NOMO-1 treated with DMSO at 0.1 percent for 48 hours (cell line): ENCODE results near the gene MRPL52.
"Not testable (repeated sequence)": the region's sequence is repeated elsewhere in the genome, so short reads cannot be mapped to it uniquely, and the experiment has no call there.

Experiments
- DNase-seq: peaks from one replicate; lab custom pipeline; 2025; ENCODE audit not compliant: unreplicated experiment; lab: John Stamatoyannopoulos, UW

MRPL52 gene

GRCh38 chr14:22852940-22853767, 23.5 kb downstream of the MRPL52 start:
- DNase-seq, result peak; percentile 65

GRCh38 chr14:22854296-22854695, 24.6 kb downstream of the MRPL52 start:
- DNase-seq, result not testable (repeated sequence)

- no peak for DNase-seq
These were observed 25.5 kb downstream of the MRPL52 start for GRCh38 chr14:22854963-22855724.

- no peak for DNase-seq
These were observed 26.7 kb downstream of the MRPL52 start for GRCh38 chr14:22856428-22856827.

GRCh38 chr14:22860377-22860776, 30.7 kb downstream of the MRPL52 start:
- not testable (repeated sequence) for DNase-seq

GRCh38 chr14:22861651-22862050, 32.0 kb downstream of the MRPL52 start:
- DNase-seq, result no peak

GRCh38 chr14:22864979-22865378, 35.3 kb downstream of the MRPL52 start:
- no peak for DNase-seq

- DNase-seq, result no peak
These were observed 36.0 kb downstream of the MRPL52 start for GRCh38 chr14:22865424-22866405.

- no peak for DNase-seq
These were observed 37.2 kb downstream of the MRPL52 start for GRCh38 chr14:22866874-22867273.

GRCh38 chr14:22870811-22871223, 41.1 kb downstream of the MRPL52 start:
- peak; percentile 86 for DNase-seq

- peak; percentile 84 for DNase-seq
These were observed 41.7 kb downstream of the MRPL52 start, which contains the start of gene LRP10 for GRCh38 chr14:22871224-22872032. Gene LRP10 (plus strand): TSS chr14:22871740. CDS start chr14:22872304, 564 bp downstream.

- peak; percentile 57 for DNase-seq
These were observed 42.5 kb downstream of the MRPL52 start for GRCh38 chr14:22872033-22872832.

GRCh38 chr14:22872833-22873520, 43.3 kb downstream of the MRPL52 start:
- no peak for DNase-seq

- DNase-seq, result no peak
These were observed 45.5 kb downstream of the MRPL52 start for GRCh38 chr14:22875003-22875747.

- DNase-seq, result no peak
These were observed 46.1 kb downstream of the MRPL52 start for GRCh38 chr14:22875748-22876319.

GRCh38 chr14:22877000-22877501, 47.4 kb downstream of the MRPL52 start:
- no peak for DNase-seq
